ENCODE results near the gene SERPINB5.

DNA sequence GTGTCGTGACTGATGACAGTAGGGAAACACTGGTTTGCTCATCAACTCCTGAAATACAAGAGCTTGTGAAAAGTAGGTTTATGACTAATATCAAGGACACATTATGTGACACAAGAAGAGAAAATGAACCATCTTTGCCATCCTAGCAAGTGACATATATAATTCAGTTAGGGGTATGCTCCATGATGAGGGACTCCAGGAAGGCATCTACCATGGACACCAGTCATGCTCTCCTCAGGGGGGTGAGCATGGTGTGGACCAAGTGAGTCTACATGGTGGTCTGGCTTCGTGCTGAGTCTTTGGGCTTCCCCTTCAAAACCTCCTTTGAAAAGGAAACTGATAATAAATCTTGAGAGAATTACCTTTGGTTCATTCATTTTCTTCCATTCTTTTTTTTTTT lies 11.7 kb upstream of the SERPINB5 start:
- TF ChIP-seq, protein P1, sequence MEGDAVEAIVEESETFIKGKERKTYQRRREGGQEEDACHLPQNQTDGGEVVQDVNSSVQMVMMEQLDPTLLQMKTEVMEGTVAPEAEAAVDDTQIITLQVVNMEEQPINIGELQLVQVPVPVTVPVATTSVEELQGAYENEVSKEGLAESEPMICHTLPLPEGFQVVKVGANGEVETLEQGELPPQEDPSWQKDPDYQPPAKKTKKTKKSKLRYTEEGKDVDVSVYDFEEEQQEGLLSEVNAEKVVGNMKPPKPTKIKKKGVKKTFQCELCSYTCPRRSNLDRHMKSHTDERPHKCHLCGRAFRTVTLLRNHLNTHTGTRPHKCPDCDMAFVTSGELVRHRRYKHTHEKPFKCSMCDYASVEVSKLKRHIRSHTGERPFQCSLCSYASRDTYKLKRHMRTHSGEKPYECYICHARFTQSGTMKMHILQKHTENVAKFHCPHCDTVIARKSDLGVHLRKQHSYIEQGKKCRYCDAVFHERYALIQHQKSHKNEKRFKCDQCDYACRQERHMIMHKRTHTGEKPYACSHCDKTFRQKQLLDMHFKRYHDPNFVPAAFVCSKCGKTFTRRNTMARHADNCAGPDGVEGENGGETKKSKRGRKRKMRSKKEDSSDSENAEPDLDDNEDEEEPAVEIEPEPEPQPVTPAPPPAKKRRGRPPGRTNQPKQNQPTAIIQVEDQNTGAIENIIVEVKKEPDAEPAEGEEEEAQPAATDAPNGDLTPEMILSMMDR (IDR thresholded peaks at IDR 0.05 in 4 of 5, conservative IDR thresholded peaks at IDR 0.05 in 1 of 5), result no peak
- TF ChIP-seq POLR2A (IDR thresholded peaks at IDR 0.05), result no peak
